Activated naive CD8-positive, alpha-beta T cell treated with anti-CD3 and anti-CD28 coated beads for 36 hours (primary cell): Measurements from ENCODE around the gene FAM219A. TPM values are rescaled to one million over a fixed set of nuclear protein-coding genes. Genes with fewer than 3 reads are reported as not detected.
A peak's percentile ranks its signal among the peaks of the same experiment; 100 is the strongest.

ENCODE experiments used
- DNase-seq: peaks from one replicate; pipeline ENCODE4 v3.0.0; 2021
- H3K27ac Mint-ChIP-seq: one replicate; pipeline ENCODE4 v1.8.0; 2022; ENCODE audit warnings: mild to moderate bottlenecking, moderate library complexity, mixed read lengths
- H3K27me3 Mint-ChIP-seq: one replicate; pipeline ENCODE4 v1.8.0; 2022; ENCODE audit warnings: mild to moderate bottlenecking, mixed read lengths
- H3K36me3 Mint-ChIP-seq: one replicate; pipeline ENCODE4 v1.8.0; 2021; ENCODE audit warnings: mild to moderate bottlenecking, mixed read lengths
- H3K4me1 Mint-ChIP-seq: one replicate; pipeline ENCODE4 v1.8.0; 2021; ENCODE audit warnings: mixed read lengths
- H3K4me3 Mint-ChIP-seq: one replicate; pipeline ENCODE4 v1.8.0; 2022; ENCODE audit warnings: mild to moderate bottlenecking, moderate library complexity, mixed read lengths
- H3K9me3 Mint-ChIP-seq: one replicate; pipeline ENCODE4 v1.8.0; 2022; ENCODE audit warnings: mixed read lengths
- total RNA-seq, 2 experiments: library from RNA; stranded (reverse); gene quantifications; one replicate each; pipeline ENCODE4 v1.2.3, GENCODE V29; 2021

Gene FAM219A
- total RNA-seq, 2 experiments from 2014 or later, result 7.5 to 8.2 TPM

DNA sequence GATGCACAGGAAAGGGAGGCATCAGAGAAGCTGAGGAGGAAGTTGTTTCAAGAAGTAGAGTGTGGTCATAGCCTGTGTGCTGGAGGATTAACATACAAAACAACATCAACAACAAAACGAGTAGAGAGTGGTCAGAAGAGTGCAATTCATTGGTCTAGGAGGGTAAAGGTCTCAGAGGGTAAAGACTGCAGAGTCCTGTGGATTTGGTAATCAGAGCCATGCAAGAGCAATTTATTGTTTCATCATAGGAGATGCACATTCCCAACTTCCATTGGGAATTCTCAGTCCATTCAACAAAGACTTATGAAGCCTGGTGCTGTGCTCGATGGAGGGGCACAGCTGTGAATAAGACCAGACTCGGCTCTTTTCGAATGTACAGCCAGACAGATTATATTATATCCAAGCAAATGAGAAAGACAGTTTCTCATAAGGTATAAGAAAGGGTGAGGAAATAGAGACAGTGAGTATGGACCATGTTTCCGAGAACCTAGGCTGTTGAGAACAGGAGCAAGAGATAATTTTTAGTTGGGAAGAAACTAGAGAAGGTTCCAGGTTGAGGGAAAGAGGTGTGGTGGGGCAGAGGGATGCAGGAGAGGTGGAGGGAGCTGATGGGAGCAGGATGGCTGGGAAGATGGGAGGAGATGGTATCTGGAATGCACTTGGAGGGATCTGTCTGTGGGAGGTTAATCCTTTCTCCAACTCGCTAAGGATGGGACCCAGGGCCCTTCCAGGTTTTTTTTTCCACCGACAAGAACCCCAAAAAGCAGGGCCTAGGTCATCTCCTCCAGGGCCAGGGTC is 73.8 kb downstream of the FAM219A start:
- no peak overlapping the region for H3K27ac Mint-ChIP-seq
- peaks cover 14% of the 10 kb centered on the region for H3K4me1 Mint-ChIP-seq
- no peak for DNase-seq
- peaks cover 2% of the 10 kb centered on the region for H3K36me3 Mint-ChIP-seq
- no peaks in the 10 kb centered on the region for H3K27me3 Mint-ChIP-seq
- no peak overlapping the region for H3K4me3 Mint-ChIP-seq
- no peaks in the 10 kb centered on the region for H3K9me3 Mint-ChIP-seq

DNA sequence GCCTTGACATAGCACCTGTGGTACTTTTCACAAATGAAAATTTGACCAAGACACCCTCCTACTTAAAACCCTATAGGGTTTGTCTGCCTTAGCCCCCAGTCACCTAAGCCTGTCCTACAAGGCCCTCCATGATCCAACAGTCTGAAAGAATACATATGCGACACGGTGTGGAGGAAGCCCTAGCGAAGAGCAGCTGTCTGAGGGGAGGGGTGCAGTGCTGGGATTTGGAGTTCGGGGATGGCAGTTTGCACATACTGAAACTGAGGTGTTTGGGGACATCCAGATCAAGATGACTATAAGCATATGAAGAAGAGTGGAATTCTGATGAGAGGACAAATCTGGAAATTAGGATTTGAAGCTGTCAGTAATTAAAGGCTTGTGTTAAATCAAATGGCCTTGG is 74.5 kb downstream of the FAM219A start:
- no peak for DNase-seq
- H3K4me3 Mint-ChIP-seq, result no peak overlapping the region
- no peaks in the 10 kb centered on the region for H3K27me3 Mint-ChIP-seq
- H3K4me1 Mint-ChIP-seq, result peaks cover 18% of the 10 kb centered on the region
- H3K27ac Mint-ChIP-seq, result no peak overlapping the region
- peaks cover 2% of the 10 kb centered on the region for H3K36me3 Mint-ChIP-seq
- no peaks in the 10 kb centered on the region for H3K9me3 Mint-ChIP-seq

GRCh38 chr9:34382879-34383278 is 75.5 kb downstream of the FAM219A start:
- Mint-ChIP-seq H3K9me3 (no peaks in the 10 kb centered on the region), H3K36me3 (peaks cover 2% of the 10 kb centered on the region), H3K4me3 (no peak overlapping the region), H3K4me1 (peaks cover 18% of the 10 kb centered on the region), H3K27ac (no peak overlapping the region), H3K27me3 (no peaks in the 10 kb centered on the region)
- DNase-seq, result no peak

DNA sequence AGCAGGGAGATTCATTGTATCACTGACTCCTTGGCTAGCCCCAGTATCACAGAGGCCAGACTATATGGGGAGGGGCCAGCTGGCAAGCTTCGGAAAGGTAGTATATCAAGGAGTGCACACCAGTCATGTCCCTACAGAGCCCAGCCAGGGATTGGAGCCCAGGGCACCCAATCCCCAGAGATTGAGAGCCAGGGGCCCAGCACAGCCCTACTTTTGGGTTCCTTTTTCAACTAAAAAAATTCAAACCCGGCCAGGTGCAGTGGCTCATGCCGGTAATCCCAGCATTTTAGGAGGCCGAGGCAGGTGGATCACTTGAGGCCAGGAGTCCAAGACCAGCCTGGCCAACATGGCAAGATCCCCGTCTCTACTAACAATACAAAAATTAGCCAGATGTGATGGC is 76.3 kb downstream of the FAM219A start:
- Mint-ChIP-seq H3K27me3 (no peaks in the 10 kb centered on the region), H3K4me1 (peaks cover 21% of the 10 kb centered on the region), H3K9me3 (no peaks in the 10 kb centered on the region), H3K27ac (no peak overlapping the region), H3K36me3 (peaks cover 2% of the 10 kb centered on the region), H3K4me3 (no peak overlapping the region)
- DNase-seq, result no peak

DNA sequence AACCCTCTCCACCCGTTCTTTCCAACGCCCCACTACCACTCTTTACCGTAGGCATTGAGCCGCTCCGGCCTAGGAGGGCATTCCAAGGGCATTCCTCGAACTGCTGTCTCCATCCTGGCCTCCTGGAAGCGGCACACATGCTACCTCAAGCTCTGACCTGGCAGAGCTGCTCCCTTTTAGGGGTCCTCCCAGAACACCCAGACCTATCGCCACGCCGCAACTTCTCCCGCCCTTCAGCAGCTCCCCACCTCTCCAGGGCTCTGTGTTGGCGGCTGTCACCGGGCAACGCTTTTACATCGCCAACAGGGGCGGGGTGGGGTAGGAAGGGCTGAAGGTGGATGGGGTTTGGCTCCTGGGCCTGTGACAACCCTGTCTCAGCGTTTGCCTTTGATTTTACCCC is 77.0 kb downstream of the FAM219A start:
- Mint-ChIP-seq H3K9me3 (no peaks in the 10 kb centered on the region), H3K4me3 (peak overlapping the region; percentile 74), H3K27me3 (no peaks in the 10 kb centered on the region), H3K4me1 (peaks cover 22% of the 10 kb centered on the region), H3K36me3 (peaks cover 2% of the 10 kb centered on the region), H3K27ac (no peak overlapping the region)
- peak; percentile 40 for DNase-seq

DNA sequence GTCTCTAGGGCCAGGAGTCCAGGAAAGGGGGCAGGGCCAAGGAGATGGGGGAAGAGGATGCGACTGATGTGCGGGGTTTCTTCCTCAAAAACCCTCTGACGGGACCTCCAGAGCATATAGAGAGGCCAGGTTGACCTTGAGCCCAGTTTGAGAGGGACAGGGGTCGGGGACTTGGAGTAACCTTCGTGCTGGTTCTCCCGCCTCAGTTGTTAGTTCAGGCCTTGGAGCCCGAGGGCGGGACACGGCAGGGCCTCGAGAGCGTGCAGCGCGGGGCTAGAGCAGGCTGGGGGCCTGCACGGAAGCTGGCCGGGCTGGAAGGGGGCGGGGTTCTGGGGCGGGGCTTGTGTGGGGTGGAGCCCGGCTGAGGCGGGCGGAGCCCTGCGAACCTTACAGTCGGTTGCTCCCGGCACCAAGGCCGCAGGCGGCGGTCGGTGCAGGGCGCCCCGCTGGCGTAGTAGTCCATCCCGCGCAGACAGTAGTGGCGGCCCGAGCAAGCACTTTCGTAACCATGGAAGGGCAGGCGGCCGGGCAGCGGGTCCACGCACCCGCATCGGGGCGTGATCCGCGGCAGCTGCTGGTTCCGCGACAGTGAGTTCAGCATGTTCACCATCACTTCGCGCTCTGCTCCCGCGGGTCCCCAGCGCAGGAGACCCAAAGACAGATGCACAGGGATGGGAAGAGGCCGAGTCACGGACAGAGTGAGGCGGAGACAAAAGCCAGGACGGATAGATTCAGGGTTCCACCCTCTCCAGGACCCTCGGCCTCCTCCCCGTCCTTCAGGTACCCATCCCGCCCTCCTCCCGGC is 77.7 kb downstream of the FAM219A start:
- DNase-seq, result peak; percentile 80
- Mint-ChIP-seq H3K4me3 (peak overlapping the region; percentile 79), H3K27ac (no peak overlapping the region), H3K27me3 (no peaks in the 10 kb centered on the region), H3K36me3 (peaks cover 2% of the 10 kb centered on the region), H3K9me3 (no peaks in the 10 kb centered on the region), H3K4me1 (peaks cover 28% of the 10 kb centered on the region)

GRCh38 chr9:34380034-34380510 is 78.3 kb downstream of the FAM219A start:
- H3K4me1 Mint-ChIP-seq, result peaks cover 34% of the 10 kb centered on the region
- H3K4me3 Mint-ChIP-seq, result peak overlapping the region; percentile 79
- no peaks in the 10 kb centered on the region for H3K27me3 Mint-ChIP-seq
- H3K36me3 Mint-ChIP-seq, result peaks cover 2% of the 10 kb centered on the region
- H3K9me3 Mint-ChIP-seq, result no peaks in the 10 kb centered on the region
- DNase-seq, result no peak
- H3K27ac Mint-ChIP-seq, result no peak overlapping the region

DNA sequence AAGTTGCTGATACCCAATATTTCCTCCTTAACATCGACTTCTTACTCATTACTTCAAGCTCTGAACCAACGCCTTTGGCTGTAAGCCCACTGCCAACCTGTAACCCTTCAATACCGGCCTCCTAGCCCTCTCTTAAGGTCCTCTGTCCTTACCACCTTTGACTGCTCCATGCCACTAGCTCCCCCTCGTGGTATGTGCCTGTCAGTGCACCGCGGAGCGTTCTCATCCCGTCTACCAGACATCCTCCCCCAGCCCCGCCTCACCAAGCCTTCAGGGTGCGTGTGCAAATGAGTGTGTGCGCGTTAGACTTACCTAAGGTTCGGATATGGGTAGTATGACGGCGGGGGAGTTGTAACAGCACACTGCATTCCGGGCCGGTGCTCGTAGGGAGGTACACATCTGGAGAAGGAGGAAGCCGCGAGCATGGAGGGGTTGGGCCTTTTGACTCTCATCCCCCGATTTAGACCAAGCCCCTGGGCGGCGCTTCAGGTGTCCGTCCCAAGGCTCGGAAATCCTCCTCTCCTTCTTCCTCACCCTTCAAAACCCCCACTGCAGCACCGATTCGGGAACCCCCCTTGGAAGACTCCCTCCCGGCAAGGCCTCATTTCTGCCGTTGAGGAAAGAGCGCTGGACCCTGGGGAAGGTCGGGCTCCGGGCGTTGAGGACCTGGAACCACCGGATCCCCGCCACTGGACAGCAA is 78.9 kb downstream of the FAM219A start:
- peaks cover 2% of the 10 kb centered on the region for H3K36me3 Mint-ChIP-seq
- peak overlapping the region; percentile 47 for H3K27ac Mint-ChIP-seq
- peak overlapping the region; percentile 79 for H3K4me3 Mint-ChIP-seq
- H3K9me3 Mint-ChIP-seq, result no peaks in the 10 kb centered on the region
- H3K27me3 Mint-ChIP-seq, result no peaks in the 10 kb centered on the region
- DNase-seq, result peak; percentile 88
- peaks cover 34% of the 10 kb centered on the region for H3K4me1 Mint-ChIP-seq

DNA sequence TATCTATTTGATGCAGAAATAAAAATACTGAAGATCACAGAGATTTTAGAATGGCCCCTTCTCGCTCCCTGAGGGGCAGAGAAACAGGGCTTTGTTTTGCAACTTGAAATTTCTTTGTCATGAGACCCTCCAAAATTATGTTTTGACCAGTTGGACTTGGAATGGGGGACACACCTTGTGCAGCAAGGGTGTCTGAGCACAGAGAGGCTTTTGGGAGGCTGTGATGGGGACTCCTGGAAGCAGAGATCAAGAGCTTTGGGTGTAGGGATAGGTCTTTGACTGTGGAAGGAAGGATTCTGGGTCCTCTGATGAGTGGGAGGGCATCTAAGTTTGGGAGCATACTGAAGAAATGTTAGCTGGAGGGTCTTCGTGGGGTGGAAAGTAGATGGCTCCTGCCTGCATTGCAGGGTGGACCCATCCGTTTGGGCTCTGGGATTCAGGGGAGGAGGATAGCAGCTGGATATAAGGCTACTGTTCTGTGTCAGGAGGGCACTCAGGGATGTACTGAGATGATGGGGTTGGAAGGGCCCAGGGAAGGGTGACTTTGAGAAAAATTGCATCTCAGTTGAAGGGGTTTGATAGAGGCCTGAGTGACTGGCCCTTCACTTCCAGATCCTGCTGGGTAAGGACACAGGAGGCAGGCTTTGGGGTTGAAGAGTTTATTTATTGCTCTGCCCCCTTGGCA is 79.9 kb downstream of the FAM219A start:
- DNase-seq, result no peak
- Mint-ChIP-seq H3K36me3 (peaks cover 4% of the 10 kb centered on the region), H3K9me3 (no peaks in the 10 kb centered on the region), H3K27ac (no peak overlapping the region), H3K4me3 (no peak overlapping the region), H3K4me1 (peaks cover 34% of the 10 kb centered on the region), H3K27me3 (no peaks in the 10 kb centered on the region)

GRCh38 chr9:34377404-34377746 is 81.0 kb downstream of the FAM219A start:
- no peak for DNase-seq
- Mint-ChIP-seq H3K27me3 (no peaks in the 10 kb centered on the region), H3K36me3 (peaks cover 4% of the 10 kb centered on the region), H3K27ac (no peak overlapping the region), H3K4me1 (peaks cover 34% of the 10 kb centered on the region), H3K9me3 (no peaks in the 10 kb centered on the region), H3K4me3 (peak overlapping the region; percentile 92)

DNA sequence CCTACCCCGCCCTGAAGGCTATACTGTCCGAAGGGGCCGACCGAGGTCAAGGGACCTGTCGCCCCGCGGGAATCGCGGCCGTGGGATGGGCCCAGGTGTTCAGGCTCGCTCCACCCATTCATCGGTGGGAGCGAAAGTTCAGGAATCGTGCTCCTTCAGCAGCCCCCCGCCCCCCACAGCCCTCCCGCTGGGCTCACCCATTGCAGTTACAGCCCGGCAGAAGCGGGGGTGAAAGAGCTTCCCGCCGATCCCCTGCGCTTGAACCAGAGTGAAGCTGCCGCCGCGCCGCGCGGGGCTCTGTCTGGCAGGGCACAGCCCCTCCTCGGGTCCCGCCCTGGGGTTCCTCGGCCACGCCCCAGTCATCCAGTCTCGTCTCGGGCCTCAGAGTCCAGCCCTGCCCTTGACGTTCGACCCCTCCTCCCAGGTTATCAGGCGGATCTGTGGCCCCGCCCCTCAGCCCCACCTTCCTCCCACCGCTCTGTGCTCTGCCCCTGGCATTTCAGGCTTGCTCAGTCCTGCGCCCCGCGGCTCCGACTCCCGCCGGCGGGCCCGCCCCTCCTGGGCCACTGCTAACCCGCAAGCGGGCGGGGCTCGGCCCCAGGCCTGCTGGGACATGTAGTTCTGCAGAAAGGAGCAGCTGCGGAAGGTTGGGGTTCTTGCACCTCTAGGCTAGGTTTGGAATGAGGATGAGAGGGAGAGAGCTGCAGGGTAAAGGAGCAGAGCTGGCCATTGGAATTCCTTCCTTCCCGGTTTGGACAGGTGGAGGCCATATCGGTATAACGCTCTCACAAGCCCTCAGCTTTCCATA is 81.6 kb downstream of the FAM219A start, which contains the start of gene MYORG:
Gene MYORG, minus strand, starts transcription at position 303 of the 808 bp plus-strand sequence. CDS start 3,955 bp downstream, outside the sequence.
- Mint-ChIP-seq H3K36me3 (peaks cover 7% of the 10 kb centered on the region), H3K9me3 (no peaks in the 10 kb centered on the region), H3K27ac (peak within 1 kb of the TSS; percentile 76), H3K27me3 (no peaks in the 10 kb centered on the region), H3K4me1 (peaks cover 34% of the 10 kb centered on the region), H3K4me3 (peak within 1 kb of the TSS; percentile 92)
- DNase-seq, result peak; percentile 98

- peak; percentile 57 for DNase-seq
- Mint-ChIP-seq H3K36me3 (peaks cover 10% of the 10 kb centered on the region), H3K27me3 (no peaks in the 10 kb centered on the region), H3K9me3 (no peaks in the 10 kb centered on the region), H3K4me3 (peak overlapping the region; percentile 92), H3K27ac (peak overlapping the region; percentile 76), H3K4me1 (peaks cover 31% of the 10 kb centered on the region)
Measured at GRCh38 chr9:34375901-34376595, 82.3 kb downstream of the FAM219A start.

GRCh38 chr9:34374905-34375552 is 83.3 kb downstream of the FAM219A start:
- Mint-ChIP-seq H3K36me3 (peaks cover 16% of the 10 kb centered on the region), H3K4me3 (peak overlapping the region; percentile 92), H3K27ac (no peak overlapping the region)

More at GRCh38 chr9:34374905-34375552, 83.3 kb downstream of the FAM219A start:
- no peak for DNase-seq
- no peaks in the 10 kb centered on the region for H3K9me3 Mint-ChIP-seq
- peaks cover 30% of the 10 kb centered on the region for H3K4me1 Mint-ChIP-seq
- H3K27me3 Mint-ChIP-seq, result no peaks in the 10 kb centered on the region
